ENCODE data around the gene LYRM4.

The LYRM4 gene

DNA sequence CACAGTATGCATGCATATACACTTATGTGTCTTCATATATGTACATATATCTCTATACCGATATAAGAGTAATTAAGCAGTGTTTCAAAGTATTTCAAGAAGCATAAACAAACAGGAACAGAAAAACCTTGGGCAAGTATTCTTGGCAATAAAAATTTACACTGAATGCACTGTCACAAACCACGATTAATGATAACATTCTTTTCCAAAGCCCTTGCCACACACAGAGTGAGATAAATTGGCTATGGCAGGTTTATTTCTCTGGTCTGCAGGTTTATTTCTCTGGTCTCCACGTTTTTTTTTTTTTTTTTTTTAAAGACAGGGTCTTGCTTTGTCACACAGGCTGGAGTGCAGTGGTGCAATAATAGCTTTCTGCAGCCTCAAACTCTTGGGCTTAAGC, 102.6 kb downstream of the LYRM4 start:
- DNase-seq (ENCODE audit: low read depth in 1 of 2, low spot score in 1 of 2) = no peak
- H3K27ac ChIP-seq (replicated peaks) = no peak overlapping the region
- TF ChIP-seq, protein P1, sequence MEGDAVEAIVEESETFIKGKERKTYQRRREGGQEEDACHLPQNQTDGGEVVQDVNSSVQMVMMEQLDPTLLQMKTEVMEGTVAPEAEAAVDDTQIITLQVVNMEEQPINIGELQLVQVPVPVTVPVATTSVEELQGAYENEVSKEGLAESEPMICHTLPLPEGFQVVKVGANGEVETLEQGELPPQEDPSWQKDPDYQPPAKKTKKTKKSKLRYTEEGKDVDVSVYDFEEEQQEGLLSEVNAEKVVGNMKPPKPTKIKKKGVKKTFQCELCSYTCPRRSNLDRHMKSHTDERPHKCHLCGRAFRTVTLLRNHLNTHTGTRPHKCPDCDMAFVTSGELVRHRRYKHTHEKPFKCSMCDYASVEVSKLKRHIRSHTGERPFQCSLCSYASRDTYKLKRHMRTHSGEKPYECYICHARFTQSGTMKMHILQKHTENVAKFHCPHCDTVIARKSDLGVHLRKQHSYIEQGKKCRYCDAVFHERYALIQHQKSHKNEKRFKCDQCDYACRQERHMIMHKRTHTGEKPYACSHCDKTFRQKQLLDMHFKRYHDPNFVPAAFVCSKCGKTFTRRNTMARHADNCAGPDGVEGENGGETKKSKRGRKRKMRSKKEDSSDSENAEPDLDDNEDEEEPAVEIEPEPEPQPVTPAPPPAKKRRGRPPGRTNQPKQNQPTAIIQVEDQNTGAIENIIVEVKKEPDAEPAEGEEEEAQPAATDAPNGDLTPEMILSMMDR (IDR thresholded peaks at IDR 0.05; ENCODE audit: insufficient read depth, low read length) = no peak
- TF ChIP-seq SPI1 (IDR thresholded peaks at IDR 0.05; ENCODE audit: borderline replicate concordance, low read depth) (no peak), GABPA (IDR thresholded peaks at IDR 0.05; ENCODE audit: low read depth) (no peak), POLR2AphosphoS5 (IDR thresholded peaks at IDR 0.05; ENCODE audit: low read depth) (no peak)
- TF ChIP-seq, protein P2, sequence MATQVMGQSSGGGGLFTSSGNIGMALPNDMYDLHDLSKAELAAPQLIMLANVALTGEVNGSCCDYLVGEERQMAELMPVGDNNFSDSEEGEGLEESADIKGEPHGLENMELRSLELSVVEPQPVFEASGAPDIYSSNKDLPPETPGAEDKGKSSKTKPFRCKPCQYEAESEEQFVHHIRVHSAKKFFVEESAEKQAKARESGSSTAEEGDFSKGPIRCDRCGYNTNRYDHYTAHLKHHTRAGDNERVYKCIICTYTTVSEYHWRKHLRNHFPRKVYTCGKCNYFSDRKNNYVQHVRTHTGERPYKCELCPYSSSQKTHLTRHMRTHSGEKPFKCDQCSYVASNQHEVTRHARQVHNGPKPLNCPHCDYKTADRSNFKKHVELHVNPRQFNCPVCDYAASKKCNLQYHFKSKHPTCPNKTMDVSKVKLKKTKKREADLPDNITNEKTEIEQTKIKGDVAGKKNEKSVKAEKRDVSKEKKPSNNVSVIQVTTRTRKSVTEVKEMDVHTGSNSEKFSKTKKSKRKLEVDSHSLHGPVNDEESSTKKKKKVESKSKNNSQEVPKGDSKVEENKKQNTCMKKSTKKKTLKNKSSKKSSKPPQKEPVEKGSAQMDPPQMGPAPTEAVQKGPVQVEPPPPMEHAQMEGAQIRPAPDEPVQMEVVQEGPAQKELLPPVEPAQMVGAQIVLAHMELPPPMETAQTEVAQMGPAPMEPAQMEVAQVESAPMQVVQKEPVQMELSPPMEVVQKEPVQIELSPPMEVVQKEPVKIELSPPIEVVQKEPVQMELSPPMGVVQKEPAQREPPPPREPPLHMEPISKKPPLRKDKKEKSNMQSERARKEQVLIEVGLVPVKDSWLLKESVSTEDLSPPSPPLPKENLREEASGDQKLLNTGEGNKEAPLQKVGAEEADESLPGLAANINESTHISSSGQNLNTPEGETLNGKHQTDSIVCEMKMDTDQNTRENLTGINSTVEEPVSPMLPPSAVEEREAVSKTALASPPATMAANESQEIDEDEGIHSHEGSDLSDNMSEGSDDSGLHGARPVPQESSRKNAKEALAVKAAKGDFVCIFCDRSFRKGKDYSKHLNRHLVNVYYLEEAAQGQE (IDR thresholded peaks at IDR 0.05; ENCODE audit: insufficient replicate concordance, low read depth) = no peak

DNA sequence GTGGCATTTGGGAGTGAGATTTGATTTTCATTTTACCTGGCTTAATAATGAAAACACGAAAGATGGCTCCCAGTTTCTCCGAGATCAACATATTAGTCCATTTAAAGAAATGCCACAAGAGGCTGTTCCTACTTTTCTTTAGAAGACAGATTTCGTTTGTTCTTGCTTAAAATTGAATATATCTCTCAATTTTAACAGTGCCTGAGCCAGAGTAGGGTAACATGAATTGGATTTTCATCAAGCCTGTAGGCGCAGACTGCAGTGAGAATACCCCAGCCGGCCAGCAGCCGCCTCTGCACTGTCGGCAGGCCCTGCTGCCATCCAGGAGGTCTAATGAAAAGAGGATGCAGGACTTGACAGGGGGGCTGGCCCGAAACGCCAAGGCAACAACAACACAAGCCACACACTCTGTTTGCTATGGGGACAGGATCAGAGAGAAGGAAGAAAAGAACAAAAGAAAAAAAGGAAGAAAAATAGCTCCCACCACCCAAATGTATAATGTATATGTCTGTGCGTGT, 103.1 kb downstream of the LYRM4 start:
- TF ChIP-seq, protein P1 (IDR thresholded peaks at IDR 0.05; ENCODE audit: insufficient read depth, low read length) = no peak
- TF ChIP-seq GABPA (IDR thresholded peaks at IDR 0.05; ENCODE audit: low read depth) (no peak), SPI1 (IDR thresholded peaks at IDR 0.05; ENCODE audit: borderline replicate concordance, low read depth) (no peak), POLR2AphosphoS5 (IDR thresholded peaks at IDR 0.05; ENCODE audit: low read depth) (no peak)
- TF ChIP-seq, protein P2 (IDR thresholded peaks at IDR 0.05; ENCODE audit: insufficient replicate concordance, low read depth) = no peak
- no peak for DNase-seq (ENCODE audit: low read depth in 1 of 2, low spot score in 1 of 2)
- H3K4me3 ChIP-seq (replicated peaks; ENCODE audit: insufficient read depth, low read length) = no peak overlapping the region

More for the DNA sequence above, 102.6 kb downstream of the LYRM4 start:
- Histone ChIP-seq H3K27me3 (ENCODE audit: insufficient read depth, poor library complexity, severe bottlenecking) (no peaks in the 10 kb centered on the region), H3K4me3 (replicated peaks; ENCODE audit: insufficient read depth, low read length) (no peak overlapping the region)

DNA sequence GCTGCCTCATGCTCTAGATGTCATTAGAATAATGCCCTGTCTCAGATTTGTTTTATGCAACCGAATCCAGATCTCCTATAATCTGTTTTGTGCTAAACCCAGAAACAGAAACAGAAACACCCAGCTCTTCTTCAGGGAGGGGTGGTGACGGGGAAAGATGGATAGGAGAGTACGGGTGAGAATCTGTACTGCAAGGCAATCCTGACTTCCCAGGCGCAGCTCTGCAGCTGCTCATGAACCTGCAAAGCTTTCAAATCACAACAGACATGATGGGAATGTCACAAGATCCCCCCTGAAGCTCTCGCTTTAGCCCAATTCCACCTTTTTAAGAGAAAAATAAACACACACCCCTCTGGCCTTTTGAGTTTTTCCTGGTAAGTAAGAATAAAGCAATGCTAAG, 104.1 kb downstream of the LYRM4 start:
- H3K27ac ChIP-seq (replicated peaks) = no peak overlapping the region
- no peak for DNase-seq (ENCODE audit: low read depth in 1 of 2, low spot score in 1 of 2)
- H3K4me3 ChIP-seq (replicated peaks; ENCODE audit: insufficient read depth, low read length) = no peak overlapping the region
- H3K27me3 ChIP-seq (ENCODE audit: insufficient read depth, poor library complexity, severe bottlenecking) = no peaks in the 10 kb centered on the region
- no peak for TF ChIP-seq POLR2AphosphoS5 (IDR thresholded peaks at IDR 0.05; ENCODE audit: low read depth)
- TF ChIP-seq, protein P2 (IDR thresholded peaks at IDR 0.05; ENCODE audit: insufficient replicate concordance, low read depth) = no peak
- no peak for TF ChIP-seq SPI1 (IDR thresholded peaks at IDR 0.05; ENCODE audit: borderline replicate concordance, low read depth)
- TF ChIP-seq GABPA (IDR thresholded peaks at IDR 0.05; ENCODE audit: low read depth) = no peak
- TF ChIP-seq, protein P1 (IDR thresholded peaks at IDR 0.05; ENCODE audit: insufficient read depth, low read length) = no peak

More for the DNA sequence above, 103.1 kb downstream of the LYRM4 start:
- H3K27ac ChIP-seq (replicated peaks) = no peak overlapping the region
- no peaks in the 10 kb centered on the region for H3K27me3 ChIP-seq (ENCODE audit: insufficient read depth, poor library complexity, severe bottlenecking)
